H9 (cell line): ENCODE measurements around the gene CEBPG. TPM values are rescaled to one million over a fixed set of nuclear protein-coding genes. Genes with fewer than 3 reads are reported as not detected.

Experiments used
- DNase-seq: peaks from one replicate; pipeline ENCODE4 v3.0.0-alpha.2; 2017
- H2AFZ ChIP-seq: one replicate; pipeline ENCODE4 v1.6.1; 2013; ENCODE audit warnings: mild to moderate bottlenecking, low read length, control low read depth, moderate library complexity
- H2AK5ac ChIP-seq: 2 replicates; pipeline ENCODE4 v1.6.1; 2013; ENCODE audit warnings: low read length, control low read depth, mixed read lengths; ENCODE audit not compliant: insufficient read length
- H2BK120ac ChIP-seq: one replicate; pipeline ENCODE4 v1.6.1; 2013; ENCODE audit warnings: low read depth, mild to moderate bottlenecking, low read length, control low read depth, inconsistent platforms; ENCODE audit not compliant: poor library complexity, severe bottlenecking
- H2BK12ac ChIP-seq: 2 replicates; pipeline ENCODE4 v1.6.1; 2013; ENCODE audit warnings: low read length, control low read depth, mixed read lengths, low read depth; ENCODE audit not compliant: insufficient read length
- H2BK15ac ChIP-seq: 2 replicates; pipeline ENCODE4 v1.6.1; 2013; ENCODE audit warnings: low read depth, low read length, control low read depth
- H2BK20ac ChIP-seq: one replicate; pipeline ENCODE4 v1.6.1; 2013; ENCODE audit warnings: low read depth, mild to moderate bottlenecking, low read length, control low read depth, inconsistent platforms; ENCODE audit not compliant: poor library complexity, severe bottlenecking
- H2BK5ac ChIP-seq: 2 replicates; pipeline ENCODE4 v1.6.1; 2013; ENCODE audit warnings: low read length, control low read depth, mixed read lengths; ENCODE audit not compliant: insufficient read length
- H3K14ac ChIP-seq: 2 replicates; pipeline ENCODE4 v1.6.1; 2013; ENCODE audit warnings: low read length, control low read depth; ENCODE audit not compliant: insufficient read depth
- H3K18ac ChIP-seq: 2 replicates; pipeline ENCODE4 v1.6.1; 2013; ENCODE audit warnings: low read depth, mild to moderate bottlenecking, mixed read lengths, low read length, control low read depth; ENCODE audit not compliant: insufficient read length
- H3K23ac ChIP-seq: 2 replicates; pipeline ENCODE4 v1.6.1; 2013; ENCODE audit warnings: low read length, control low read depth, mixed read lengths, low read depth; ENCODE audit not compliant: insufficient read length
- H3K23me2 ChIP-seq: 2 replicates; pipeline ENCODE4 v1.6.1; 2013; ENCODE audit warnings: low read depth, mild to moderate bottlenecking, mixed read lengths, low read length, control low read depth; ENCODE audit not compliant: insufficient read length, poor library complexity, severe bottlenecking
- H3K27ac ChIP-seq: 2 replicates; pipeline ENCODE4 v1.5.1; 2013; ENCODE audit warnings: low read length, control low read depth, mixed read lengths, low read depth; ENCODE audit not compliant: insufficient read length
- H3K27me3 ChIP-seq: 2 replicates; pipeline ENCODE4 v1.6.1; 2013; ENCODE audit warnings: low read length, control low read depth, inconsistent platforms; ENCODE audit not compliant: insufficient read depth
- H3K4ac ChIP-seq: 2 replicates; pipeline ENCODE4 v1.6.1; 2013; ENCODE audit warnings: low read depth, mild to moderate bottlenecking, control low read depth, inconsistent platforms, low read length, moderate library complexity
- H3K4me1 ChIP-seq: 2 replicates; pipeline ENCODE4 v1.6.1; 2013; ENCODE audit warnings: low read length, control low read depth, inconsistent platforms; ENCODE audit not compliant: insufficient read depth
- H3K4me2 ChIP-seq: 2 replicates; pipeline ENCODE4 v1.6.1; 2013; ENCODE audit warnings: low read length, control low read depth, mixed read lengths; ENCODE audit not compliant: insufficient read length, insufficient read depth
- H3K56ac ChIP-seq: 2 replicates; pipeline ENCODE4 v1.6.1; 2013; ENCODE audit warnings: low read depth, mild to moderate bottlenecking, mixed read lengths, low read length, control low read depth; ENCODE audit not compliant: insufficient read length
- H3K79me1 ChIP-seq: 2 replicates; pipeline ENCODE4 v1.6.1; 2013; ENCODE audit warnings: low read depth, mild to moderate bottlenecking, moderate library complexity, low read length, control low read depth, inconsistent platforms; ENCODE audit not compliant: insufficient read depth, poor library complexity, severe bottlenecking
- H3K79me2 ChIP-seq: 2 replicates; pipeline ENCODE4 v1.6.1; 2013; ENCODE audit warnings: low read length, control low read depth, inconsistent platforms; ENCODE audit not compliant: insufficient read depth
- H3K9ac ChIP-seq: 2 replicates; pipeline ENCODE4 v1.6.1; 2013; ENCODE audit warnings: low read length, control low read depth, mixed read lengths; ENCODE audit not compliant: insufficient read length; ENCODE audit errors: extremely low read depth
- H3K9me3 ChIP-seq: one replicate; pipeline ENCODE4 v1.6.1; 2013; ENCODE audit warnings: low read depth, low read length, inconsistent platforms; ENCODE audit not compliant: control insufficient read depth
- H3T11ph ChIP-seq: one replicate; pipeline ENCODE4 v1.6.1; 2013; ENCODE audit warnings: mild to moderate bottlenecking, low read length, control low read depth, inconsistent platforms
- H4K20me1 ChIP-seq: one replicate; pipeline ENCODE4 v1.6.1; 2013; ENCODE audit not compliant: control insufficient read depth, insufficient read length, insufficient read depth
- H4K5ac ChIP-seq: 2 replicates; pipeline ENCODE4 v1.6.1; 2013; ENCODE audit warnings: low read depth, mild to moderate bottlenecking, mixed read lengths, low read length, control low read depth; ENCODE audit not compliant: insufficient read length
- H4K8ac ChIP-seq: replicated peaks from 2 replicates; pipeline ENCODE4 v1.6.1; 2013; ENCODE audit warnings: low read length, control low read depth, mixed read lengths, low read depth; ENCODE audit not compliant: insufficient read length
- H4K91ac ChIP-seq: 2 replicates; pipeline ENCODE4 v1.6.1; 2013; ENCODE audit warnings: low read depth, mild to moderate bottlenecking, moderate library complexity, mixed read lengths, low read length, control low read depth; ENCODE audit not compliant: insufficient read length
- H3K27ac Mint-ChIP-seq, 3 experiments: 2 replicates in 2 of 3; 3 replicates in 1 of 3; pipeline ENCODE4 v1.8.0; 2020 to 2021; ENCODE audit warnings: mixed read lengths in 3 of 3, mild to moderate bottlenecking in 1 of 3, moderate library complexity in 1 of 3
- H3K27me3 Mint-ChIP-seq: 2 replicates; pipeline ENCODE4 v1.8.0; 2021; ENCODE audit warnings: low read depth, mild to moderate bottlenecking, moderate library complexity, mixed read lengths
- H3K36me3 Mint-ChIP-seq, 3 experiments: 2 replicates in 2 of 3; 3 replicates in 1 of 3; pipeline ENCODE4 v1.8.0; 2020 to 2021; ENCODE audit warnings: low read depth in 3 of 3, mixed read lengths in 3 of 3; ENCODE audit not compliant: insufficient read depth in 1 of 3
- H3K4me1 Mint-ChIP-seq, 2 experiments: 2 replicates each; pipeline ENCODE4 v1.8.0; 2020; ENCODE audit warnings: mixed read lengths in 2 of 2
- H3K4me3 Mint-ChIP-seq, 2 experiments: 2 replicates in 1 of 2; 3 replicates in 1 of 2; pipeline ENCODE4 v1.8.0; 2020 to 2021; ENCODE audit warnings: mild to moderate bottlenecking in 2 of 2, mixed read lengths in 2 of 2, moderate library complexity in 1 of 2
- H3K9me3 Mint-ChIP-seq, 2 experiments: 2 replicates in 1 of 2; 3 replicates in 1 of 2; pipeline ENCODE4 v1.8.0; 2020; ENCODE audit warnings: mild to moderate bottlenecking in 2 of 2, mixed read lengths in 2 of 2, moderate library complexity in 1 of 2
- CTCF ChIP-seq: fragments of 200-600 bp; sonication (generic); conservative IDR thresholded peaks from 3 replicates; pipeline ENCODE4 v1.8.0; 2021; ENCODE audit warnings: antibody characterized with exemption, mild to moderate bottlenecking
- WGBS: extraction: QIAGEN DNeasy Blood & Tissue Kit; methylation state at CpG from one replicate; pipeline ENCODE4 v1.1.7; 2013; ENCODE audit warnings: missing lambda C conversion rate, low lambda C conversion rate, mixed read lengths; ENCODE audit not compliant: insufficient read length; ENCODE audit errors: extremely low coverage; 5-methylcytosine and 5-hydroxymethylcytosine counted together
- total RNA-seq: library from RNA; stranded (reverse); gene quantifications from 2 replicates; pipeline ENCODE4 v1.2.1, GENCODE V29; 2021

The CEBPG gene
- total RNA-seq, 1 experiment from 2014 or later: 33.7 TPM

GRCh38 chr19:33388725-33389420 is 15.4 kb downstream of the CEBPG start:
- Histone ChIP-seq H2AFZ (no peak overlapping the region), H3K9me3 (no peaks in the 10 kb centered on the region), H3K4me1 (no peaks in the 10 kb centered on the region), H3K23ac (no peak overlapping the region), H4K91ac (no peak overlapping the region), H2BK15ac (no peak overlapping the region), H3K27me3 (no peaks in the 10 kb centered on the region), H2BK12ac (no peak overlapping the region), H2BK5ac (no peak overlapping the region), H3K9ac (no peak overlapping the region), H3K27ac (no peak overlapping the region), H2BK120ac (no peak overlapping the region), H3K4ac (no peak overlapping the region), H2AK5ac (no peak overlapping the region), H3K79me2 (0 out of 2 replicates have a peak, but pooled peaks cover 1% of the 10 kb centered on the region), H3K4me2 (no peak overlapping the region), H4K20me1 (peaks cover 2% of the 10 kb centered on the region), H3T11ph (no peak overlapping the region), H3K14ac (no peak overlapping the region; the same call in 1 of the 2 replicates), H3K79me1 (no peaks in the 10 kb centered on the region), H3K18ac (no peak overlapping the region), H4K8ac (no peak overlapping the region), H2BK20ac (no peak overlapping the region), H3K56ac (no peak overlapping the region), H4K5ac (no peak overlapping the region), H3K23me2 (no peaks in the 10 kb centered on the region)
- Mint-ChIP-seq H3K36me3 (peaks cover 0 to 5% (median 5%) of the 10 kb centered on the region in 3 experiments; a peak in 3 of 7 replicates), H3K27ac (no peak overlapping the region), H3K4me3 (no peak overlapping the region), H3K27me3 (no peaks in the 10 kb centered on the region; the same call in 1 of the 2 replicates), H3K4me1 (peaks cover 2 to 6% of the 10 kb centered on the region in 2 experiments; a peak in 2 of 4 replicates), H3K9me3 (no peaks in the 10 kb centered on the region)
- DNase-seq: no peak
- TF ChIP-seq CTCF: no peak
- no CpG with 5 or more reads among the region's 28 CpGs for WGBS
